GM10248 (cell line): ENCODE data around the gene HSPA5.
A peak's percentile ranks its signal among the peaks of the same experiment; 100 is the strongest.

ENCODE experiments used
- CTCF ChIA-PET: fragments of 300-600 bp; sonication (Branson Sonifier 250); formaldehyde crosslinking; extraction: SDS; loops from one replicate; lab custom pipeline; 2021; ENCODE audit warnings: antibody characterized with exemption; lab: Yijun Ruan, JAX
- POLR2A ChIA-PET: fragments of 350-650 bp; sonication (Branson Sonifier 250); formaldehyde crosslinking; extraction: SDS; loops from one replicate; lab custom pipeline; 2020; ENCODE audit warnings: antibody characterized with exemption; lab: Yijun Ruan, JAX
- DNase-seq: peaks from one replicate; pipeline ENCODE4 v3.0.0; 2012; ENCODE audit errors: extremely low spot score
- TF ChIP-seq, protein P1 (sequence below): IDR thresholded peaks from 2 replicates; pipeline ENCODE4 v1.5.1; 2012; ENCODE audit warnings: mild to moderate bottlenecking, low read depth; ENCODE audit errors: extremely low read depth, missing control alignments, control extremely low read depth

Gene HSPA5

DNA sequence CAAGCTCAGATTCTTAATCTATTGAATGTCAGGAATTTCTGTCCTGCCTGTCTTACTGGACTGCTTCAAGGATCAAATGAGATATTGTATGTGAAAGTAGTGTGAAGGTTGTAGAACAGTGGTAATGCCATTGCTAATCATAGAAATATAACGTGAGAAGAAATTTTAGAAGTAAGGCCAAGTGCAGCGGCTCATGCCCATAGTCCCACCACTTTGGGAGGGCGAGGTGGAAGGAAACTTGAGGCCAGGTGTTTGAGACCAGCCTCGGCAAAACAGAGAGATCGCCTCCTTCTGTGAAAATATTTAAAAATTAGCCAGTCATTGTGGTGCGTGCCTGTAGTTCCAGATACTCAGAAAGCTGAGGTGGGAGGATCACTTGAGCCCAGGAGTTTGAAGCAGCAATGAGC lies 5.1 kb upstream of the HSPA5 start:
- ChIA-PET CTCF (interaction anchor here (2.6 kb wide), 1 partner anchor 9 kb away, joined by 17 read pairs; no protein-coding TSS in a partner anchor), POLR2A (no interaction called here)
- TF ChIP-seq, protein P1, sequence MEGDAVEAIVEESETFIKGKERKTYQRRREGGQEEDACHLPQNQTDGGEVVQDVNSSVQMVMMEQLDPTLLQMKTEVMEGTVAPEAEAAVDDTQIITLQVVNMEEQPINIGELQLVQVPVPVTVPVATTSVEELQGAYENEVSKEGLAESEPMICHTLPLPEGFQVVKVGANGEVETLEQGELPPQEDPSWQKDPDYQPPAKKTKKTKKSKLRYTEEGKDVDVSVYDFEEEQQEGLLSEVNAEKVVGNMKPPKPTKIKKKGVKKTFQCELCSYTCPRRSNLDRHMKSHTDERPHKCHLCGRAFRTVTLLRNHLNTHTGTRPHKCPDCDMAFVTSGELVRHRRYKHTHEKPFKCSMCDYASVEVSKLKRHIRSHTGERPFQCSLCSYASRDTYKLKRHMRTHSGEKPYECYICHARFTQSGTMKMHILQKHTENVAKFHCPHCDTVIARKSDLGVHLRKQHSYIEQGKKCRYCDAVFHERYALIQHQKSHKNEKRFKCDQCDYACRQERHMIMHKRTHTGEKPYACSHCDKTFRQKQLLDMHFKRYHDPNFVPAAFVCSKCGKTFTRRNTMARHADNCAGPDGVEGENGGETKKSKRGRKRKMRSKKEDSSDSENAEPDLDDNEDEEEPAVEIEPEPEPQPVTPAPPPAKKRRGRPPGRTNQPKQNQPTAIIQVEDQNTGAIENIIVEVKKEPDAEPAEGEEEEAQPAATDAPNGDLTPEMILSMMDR = no peak
- DNase-seq = no peak

DNA sequence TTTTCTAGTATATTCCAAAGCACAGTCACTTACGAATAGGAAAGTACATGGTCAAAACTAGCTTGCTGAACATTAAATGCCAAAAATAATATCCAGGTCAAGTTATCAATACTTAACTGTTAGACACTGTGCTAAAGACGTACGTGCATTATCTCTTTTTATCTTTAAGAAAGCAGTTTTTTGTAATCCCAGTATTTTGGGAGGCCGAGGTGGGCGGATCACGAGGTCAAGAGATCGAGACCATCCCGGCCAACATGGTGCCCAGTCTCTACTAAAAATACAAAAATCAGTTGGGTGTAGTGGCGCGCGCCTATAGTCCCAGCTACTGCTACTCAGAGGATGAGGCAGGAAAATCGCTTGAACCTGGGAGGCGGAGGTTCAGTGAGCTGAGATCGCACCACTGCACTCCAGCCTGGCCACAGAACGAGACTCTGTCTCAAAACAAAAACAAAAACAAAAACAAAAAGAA lies 2.7 kb upstream of the HSPA5 start:
- ChIA-PET CTCF (interaction anchor here (1.9 to 3.8 kb wide), 3 partner anchors 8 to 17 kb away, joined by 5 to 17 read pairs (median 17); partner anchors contain the start of gene GAPVD1), POLR2A (interaction anchor here (0.8 to 1.4 kb wide), 2 partner anchors 9 kb away, joined by 4 to 6 read pairs; no protein-coding TSS in a partner anchor)
- TF ChIP-seq, protein P1 = no peak
- no peak for DNase-seq

DNA sequence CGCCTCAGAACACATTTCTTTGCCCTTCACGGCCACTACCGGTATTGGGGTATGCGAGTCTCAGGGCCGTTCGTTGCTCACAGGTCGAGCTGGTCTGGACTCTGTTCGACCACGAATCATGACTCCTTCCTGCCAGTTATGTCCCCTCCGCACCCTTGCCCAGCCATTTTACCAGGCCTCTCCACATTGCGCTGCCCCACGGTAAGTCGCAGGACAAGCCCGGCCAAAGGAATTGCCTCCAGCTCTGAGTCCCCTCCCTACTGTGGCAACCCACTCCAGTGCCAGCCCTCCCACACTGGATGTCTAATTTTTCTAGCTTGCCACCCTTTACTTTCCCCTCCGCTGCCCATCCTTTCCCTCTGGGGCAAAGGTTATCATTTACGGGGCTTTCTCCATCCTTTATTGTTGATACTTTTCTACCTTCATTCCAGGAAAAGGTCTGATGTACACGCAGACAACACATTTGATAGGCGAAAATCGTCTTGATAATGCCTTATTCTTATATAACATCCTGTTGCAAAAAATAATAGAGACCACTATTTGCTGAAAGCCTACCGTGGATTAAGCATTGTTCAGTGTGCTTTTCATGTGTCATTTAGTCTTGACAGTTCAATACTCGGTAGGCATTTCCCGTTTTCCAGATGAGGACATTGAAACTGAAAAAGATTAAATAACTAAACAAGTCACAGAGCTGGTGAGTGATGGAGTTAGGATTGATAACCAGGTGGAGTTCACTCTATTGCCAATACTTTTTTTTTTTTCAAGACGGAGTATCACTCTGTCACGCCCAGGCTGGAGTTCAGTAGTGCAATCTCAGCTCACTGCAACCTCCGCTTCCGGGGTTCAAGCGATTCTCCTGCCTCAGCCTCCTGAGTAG lies 958 bp upstream of the HSPA5 start:
- TF ChIP-seq, protein P1 = no peak
- ChIA-PET POLR2A (interaction anchor here (0.5 to 1.4 kb wide), 18 partner anchors 8 to 1313 kb away, joined by 3 to 24 read pairs (median 5); partner anchors contain the start of genes GAPVD1 and SCAI), CTCF (interaction anchor here (0.9 to 3.8 kb wide), 8 partner anchors 10 to 94 kb away, joined by 3 to 17 read pairs (median 4); partner anchors contain the start of gene GAPVD1)
- peak; percentile 28 for DNase-seq

DNA sequence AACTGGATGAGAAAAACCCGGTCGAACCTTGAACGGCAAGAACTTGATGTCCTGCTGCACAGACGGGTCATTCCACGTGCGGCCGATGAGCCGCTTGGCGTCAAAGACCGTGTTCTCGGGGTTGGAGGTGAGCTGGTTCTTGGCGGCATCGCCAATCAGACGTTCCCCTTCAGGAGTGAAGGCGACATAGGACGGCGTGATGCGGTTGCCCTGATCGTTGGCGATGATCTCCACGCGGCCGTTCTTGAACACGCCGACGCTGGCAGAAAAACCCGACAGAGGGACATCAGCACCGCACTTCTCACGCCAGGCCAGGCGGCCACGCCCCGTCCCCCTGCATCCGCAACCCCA lies 519 bp downstream of the HSPA5 start:
- ChIA-PET CTCF (interaction anchor here (1.3 to 3.8 kb wide), 2 partner anchors 20 to 66 kb away, joined by 3 to 17 read pairs; partner anchors contain the start of gene GAPVD1), POLR2A (interaction anchor here (0.9 to 1.4 kb wide), 7 partner anchors 8 to 114 kb away, joined by 3 to 24 read pairs (median 5); partner anchors contain the start of gene GAPVD1)
- DNase-seq = no peak
- TF ChIP-seq, protein P1 = no peak

DNA sequence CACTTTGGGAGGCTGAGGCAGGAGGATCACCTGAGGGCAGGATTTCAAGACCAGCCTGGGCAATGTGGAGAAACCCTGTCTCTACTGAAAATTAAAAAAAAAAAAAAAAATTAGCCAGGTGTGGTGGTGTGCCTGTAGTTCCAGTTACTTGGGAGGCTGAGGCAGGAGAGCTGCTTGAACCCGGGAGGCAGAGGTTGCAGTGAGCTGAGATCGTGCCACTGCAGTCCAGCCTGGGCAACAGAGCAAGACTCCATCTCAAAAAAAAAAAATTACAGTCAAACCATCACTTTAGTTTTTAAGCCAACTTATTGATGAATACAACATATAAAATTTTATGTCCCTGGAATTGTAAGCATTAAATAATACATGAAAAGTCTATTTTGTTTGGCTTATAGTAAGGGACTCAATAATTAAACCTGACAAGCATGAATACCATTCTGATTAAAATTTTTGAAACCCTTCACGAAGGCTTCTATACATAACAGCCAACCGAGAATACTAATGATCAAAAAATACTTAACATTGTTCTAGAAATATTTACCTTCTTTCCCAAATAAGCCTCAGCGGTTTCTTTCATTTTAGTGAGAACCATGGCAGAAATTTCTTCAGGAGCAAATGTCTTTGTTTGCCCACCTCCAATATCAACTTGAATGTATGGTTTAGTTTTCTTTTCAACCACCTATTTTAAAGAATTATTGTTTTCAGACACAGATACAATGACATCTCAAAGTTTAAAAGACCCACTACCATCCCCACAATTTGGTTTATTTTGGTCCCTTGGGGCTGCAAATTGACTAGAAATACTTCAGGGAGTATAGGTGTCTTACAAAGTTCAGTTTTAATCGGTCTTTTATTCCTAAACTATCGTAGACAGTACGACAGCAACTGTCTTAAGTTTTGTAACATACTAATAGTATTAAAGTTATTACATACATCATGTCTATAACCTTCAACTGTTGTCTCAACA lies 1.2 kb downstream of the HSPA5 start:
- CTCF ChIA-PET = no interaction called here
- POLR2A ChIA-PET = interaction anchor here (0.9 kb wide), 1 partner anchor 8 kb away, joined by 5 read pairs; no protein-coding TSS in a partner anchor
- no peak for DNase-seq
- TF ChIP-seq, protein P1 = no peak
